Jurkat, Clone E6-1 (cell line): ENCODE data around the gene CCDC134.
"Not testable (repeated sequence)": the region's sequence is repeated elsewhere in the genome, so short reads cannot be mapped to it uniquely, and the experiment has no call there.

ENCODE experiments used
- DNase-seq: peaks from one replicate; pipeline ENCODE4 v3.0.0-alpha.2; 2011; ENCODE audit warnings: low read depth, low spot score
- H3K4me3 ChIP-seq: 2 replicates; pipeline ENCODE4 v1.5.1; 2011; ENCODE audit warnings: mild to moderate bottlenecking, low read length, control low read depth, moderate library complexity

Gene CCDC134

GRCh38 chr22:41863472-41863871 is 63.0 kb downstream of the CCDC134 start:
- no peak for DNase-seq
- H3K4me3 ChIP-seq: no peak overlapping the region

- DNase-seq: no peak
These were observed 68.1 kb downstream of the CCDC134 start for GRCh38 chr22:41868556-41868955.

GRCh38 chr22:41870081-41870480 is 69.6 kb downstream of the CCDC134 start:
- not testable (repeated sequence) for H3K4me3 ChIP-seq, DNase-seq

More at GRCh38 chr22:41868556-41868955, 68.1 kb downstream of the CCDC134 start:
- H3K4me3 ChIP-seq: no peak overlapping the region

GRCh38 chr22:41870786-41871185 is 70.3 kb downstream of the CCDC134 start:
- no peak for DNase-seq
- no peak overlapping the region for H3K4me3 ChIP-seq

GRCh38 chr22:41873391-41873790 is 72.9 kb downstream of the CCDC134 start:
- peak; percentile 50 for DNase-seq
- H3K4me3 ChIP-seq: no peak overlapping the region

GRCh38 chr22:41874090-41874489 is 73.6 kb downstream of the CCDC134 start:
- DNase-seq: no peak

GRCh38 chr22:41875531-41876270 is 75.2 kb downstream of the CCDC134 start:
- no peak for DNase-seq
- no peak overlapping the region for H3K4me3 ChIP-seq

More at GRCh38 chr22:41874090-41874489, 73.6 kb downstream of the CCDC134 start:
- H3K4me3 ChIP-seq: no peak overlapping the region
